ENCODE data around the gene DAZ4. TPM values are rescaled to one million over a fixed set of nuclear protein-coding genes. Genes with fewer than 3 reads are reported as not detected.
"Not testable (repeated sequence)": the region's sequence is repeated elsewhere in the genome, so short reads cannot be mapped to it uniquely, and the experiment has no call there.

Gene DAZ4
- total and polyA plus RNA-seq, 2 of the 13 experiments (the other 11 are each of a cell fraction or from before 2014, with no cell fraction given): 0.09 TPM; not detected in 1

DNA sequence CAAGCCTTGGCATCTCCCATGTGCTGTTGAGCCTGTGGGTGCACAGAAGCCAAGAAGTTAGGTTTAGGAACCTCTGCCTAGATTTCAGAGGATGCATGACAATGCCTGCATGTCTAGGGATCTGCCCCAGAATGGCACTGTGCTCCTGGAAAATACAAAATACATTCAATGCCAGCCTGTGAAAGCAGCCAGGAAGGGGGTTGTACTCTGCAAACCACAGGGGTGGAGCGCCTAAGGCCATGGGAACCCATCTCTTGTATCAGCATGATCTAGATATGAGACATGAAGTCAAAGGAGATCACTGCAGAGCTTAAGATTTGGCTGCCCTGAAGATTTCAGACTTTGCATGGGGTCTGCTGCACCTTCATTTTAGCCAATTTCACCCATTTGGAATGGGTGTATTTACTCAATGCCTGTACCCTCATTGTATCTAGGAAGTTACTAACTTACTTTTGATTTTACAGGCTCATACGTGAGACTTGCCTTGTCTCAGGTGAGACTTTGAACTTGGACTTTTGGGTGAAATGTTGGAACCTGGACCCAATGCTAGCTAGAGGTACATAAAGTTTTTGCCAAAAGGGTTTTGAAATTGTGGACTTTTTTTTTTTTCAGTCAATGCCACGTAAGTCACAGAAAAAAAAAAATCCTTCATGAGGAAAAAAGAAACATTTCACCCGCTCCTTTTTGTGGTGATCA is 9.4 kb upstream of the DAZ4 start:
- H3K4me3 ChIP-seq (replicated peaks in 1 of 3; ENCODE audit: insufficient read depth in 1 of 3, low read depth in 2 of 3, low read length in 3 of 3); H3K27me3 ChIP-seq (ENCODE audit: control insufficient read depth in 1 of 2, insufficient read depth in 2 of 2, low read length in 2 of 2); FAIRE-seq; H3K4me2 ChIP-seq (ENCODE audit: low read depth, low read length); H3K9ac ChIP-seq (ENCODE audit: insufficient read depth, low read depth, low read length); ATAC-seq; BruUV-seq (replicated peaks); H3K79me2 ChIP-seq (ENCODE audit: insufficient read depth, low read length); H3K36me3 ChIP-seq (replicated peaks in 1 of 2; ENCODE audit: control insufficient read depth in 1 of 2, insufficient read depth in 2 of 2, low read length in 2 of 2); H2AFZ ChIP-seq (ENCODE audit: low read length); H3K27ac ChIP-seq (ENCODE audit: extremely low read length, insufficient read depth, low read length); H3K9me3 ChIP-seq (ENCODE audit: low read length); CTCF ChIA-PET (ENCODE audit: low intra/inter-chr PET ratio, low total read pairs); H3K4me1 ChIP-seq (ENCODE audit: insufficient read depth, low read length); in situ Hi-C loops (cut with HindIII; ENCODE audit: extremely low pct_ligation_motif_present, low pct_unique_long_range_greater_than_20kb); intact Hi-C loops (cut with micrococcal nuclease; ENCODE audit: unreplicated experiment); DNase-seq (ENCODE audit: low spot score); H4K20me1 ChIP-seq (ENCODE audit: insufficient read depth, low read length); POLR2A ChIA-PET: not testable (repeated sequence)
- 0% methylated on average over 2 of the region's 4 CpGs for WGBS (ENCODE audit: low lambda C conversion rate)

DNA sequence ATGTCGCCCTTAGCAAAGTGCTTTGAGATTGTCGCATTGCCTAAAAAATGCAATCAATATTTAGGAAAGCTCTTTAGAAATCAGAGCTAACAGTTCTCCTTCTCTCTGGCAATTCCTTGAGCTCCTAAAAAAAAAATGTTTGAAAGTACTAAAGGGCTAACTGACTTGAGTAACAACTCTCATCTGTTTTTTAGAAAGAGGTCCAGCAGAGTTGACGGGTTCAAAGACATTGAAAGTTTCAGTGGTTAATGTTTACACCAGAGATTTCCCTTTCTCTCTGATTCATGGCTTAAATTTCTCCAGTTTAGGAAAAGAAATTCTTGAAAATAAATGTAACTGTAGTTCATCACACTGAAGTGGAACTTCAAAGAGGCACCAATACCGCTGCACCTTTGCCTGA is 8.7 kb upstream of the DAZ4 start:
- intact Hi-C loops (cut with micrococcal nuclease; ENCODE audit: unreplicated experiment); H3K27ac ChIP-seq (ENCODE audit: extremely low read length, insufficient read depth, low read length); H3K4me3 ChIP-seq (replicated peaks in 1 of 3; ENCODE audit: insufficient read depth in 1 of 3, low read depth in 2 of 3, low read length in 3 of 3); ATAC-seq; H3K79me2 ChIP-seq (ENCODE audit: insufficient read depth, low read length); H3K9ac ChIP-seq (ENCODE audit: insufficient read depth, low read depth, low read length); H2AFZ ChIP-seq (ENCODE audit: low read length); FAIRE-seq; CTCF ChIA-PET (ENCODE audit: low intra/inter-chr PET ratio, low total read pairs); H4K20me1 ChIP-seq (ENCODE audit: insufficient read depth, low read length); H3K4me1 ChIP-seq (ENCODE audit: insufficient read depth, low read length); H3K9me3 ChIP-seq (ENCODE audit: low read length); POLR2A ChIA-PET; H3K36me3 ChIP-seq (replicated peaks in 1 of 2; ENCODE audit: control insufficient read depth in 1 of 2, insufficient read depth in 2 of 2, low read length in 2 of 2); H3K4me2 ChIP-seq (ENCODE audit: low read depth, low read length); H3K27me3 ChIP-seq (ENCODE audit: control insufficient read depth in 1 of 2, insufficient read depth in 2 of 2, low read length in 2 of 2); BruUV-seq (replicated peaks); in situ Hi-C loops (cut with HindIII; ENCODE audit: extremely low pct_ligation_motif_present, low pct_unique_long_range_greater_than_20kb); DNase-seq (ENCODE audit: low spot score): not testable (repeated sequence)
- WGBS (ENCODE audit: low lambda C conversion rate): no CpG with 5 or more reads among the region's 4 CpGs

Other genes with a start within 250 kb of the DAZ4 start
- not detected in 2 replicates for gene BPY2B, start 215.9 kb upstream of the DAZ4 start, total RNA-seq (2016; rRNA removed; fragmentation: Illumina TruSeq; extraction: Trizol)
- gene BPY2B, start 215.9 kb upstream of the DAZ4 start, polyA plus RNA-seq (2011; rRNA removed): not detected in 2 replicates
- gene DAZ3, start 20.5 kb upstream of the DAZ4 start, total RNA-seq (2016; rRNA removed; fragmentation: Illumina TruSeq; extraction: Trizol): not detected in 2 replicates
- gene DAZ3, start 20.5 kb upstream of the DAZ4 start, polyA plus RNA-seq (2011; rRNA removed): not detected in 2 replicates
- gene BPY2C, start 218.2 kb downstream of the DAZ4 start, total RNA-seq (2016; rRNA removed; fragmentation: Illumina TruSeq; extraction: Trizol): not detected in 2 replicates
- gene BPY2C, start 218.2 kb downstream of the DAZ4 start, polyA plus RNA-seq (2011; rRNA removed): not detected in 2 replicates

All from HepG2 (cell line).